ENCODE results near the gene MINPP1.

- TF ChIP-seq CTCF (IDR thresholded peaks at IDR 0.05; ENCODE audit: poor library complexity) (no peak), EZH2 (IDR thresholded peaks at IDR 0.05; ENCODE audit: borderline replicate concordance) (no peak)
These were observed 19.6 kb downstream of the MINPP1 start for GRCh38 chr10:87524296-87524695.

All from hepatocyte (in vitro differentiated cells).